Brain microvascular endothelial cell (primary cell): ENCODE measurements around the gene ANO6.

Experiments
- DNase-seq: peaks from one replicate; pipeline ENCODE4 v3.0.0-alpha.2; 2020
- H3K27ac ChIP-seq: fragments of 250-450 bp; sonication (Bioruptor Pico); 2 replicates; pipeline ENCODE4 v1.5.1; 2020; ENCODE audit warnings: mild to moderate bottlenecking, moderate library complexity
- H3K27me3 ChIP-seq: fragments of 250-450 bp; sonication (Bioruptor Pico); replicated peaks from 2 replicates; pipeline ENCODE4 v1.5.1; 2020; ENCODE audit warnings: mild to moderate bottlenecking
- H3K36me3 ChIP-seq: fragments of 250-450 bp; sonication (Bioruptor Pico); replicated peaks from 2 replicates; pipeline ENCODE4 v1.5.1; 2020; ENCODE audit warnings: mild to moderate bottlenecking
- H3K4me3 ChIP-seq: 2 replicates; pipeline ENCODE4 v1.5.1; 2011; ENCODE audit warnings: low read depth, mild to moderate bottlenecking, control low read depth, low read length, moderate library complexity
- CTCF ChIP-seq: IDR thresholded peaks from 2 replicates; pipeline ENCODE4 v1.5.1; 2011; ENCODE audit warnings: low read depth, mild to moderate bottlenecking, moderate library complexity, low read length, control low read depth, inconsistent platforms; ENCODE audit errors: missing control alignments
- in situ Hi-C: cut with HindIII; loops from 2 replicates; pipeline ENCODE4 v1.10.0; 2017; ENCODE audit warnings: low sequenced_read_pairs, low pct_ligation_motif_present

The ANO6 gene

GRCh38 chr12:45304514-45305178 is 88.8 kb downstream of the ANO6 start:
- no peak for TF ChIP-seq CTCF
- Histone ChIP-seq H3K27ac (no peak overlapping the region), H3K27me3 (no peaks in the 10 kb centered on the region), H3K4me3 (no peak overlapping the region), H3K36me3 (no peaks in the 10 kb centered on the region)
- in situ Hi-C loops, result no loop called here
- no peak for DNase-seq

- DNase-seq, result no peak
- H3K27ac ChIP-seq, result no peak overlapping the region
- H3K4me3 ChIP-seq, result no peak overlapping the region
- no peaks in the 10 kb centered on the region for H3K27me3 ChIP-seq
- no peaks in the 10 kb centered on the region for H3K36me3 ChIP-seq
- TF ChIP-seq CTCF, result no peak
- in situ Hi-C loops, result no loop called here
Observed at GRCh38 chr12:45305907-45306306, 90.0 kb downstream of the ANO6 start.

- in situ Hi-C loops, result no loop called here
- no peak for DNase-seq
- no peak overlapping the region for H3K4me3 ChIP-seq
- peaks cover 3% of the 10 kb centered on the region for H3K36me3 ChIP-seq
- no peak for TF ChIP-seq CTCF
- H3K27me3 ChIP-seq, result no peaks in the 10 kb centered on the region
- no peak overlapping the region for H3K27ac ChIP-seq
Observed at GRCh38 chr12:45309836-45310626, 94.1 kb downstream of the ANO6 start.

- Histone ChIP-seq H3K4me3 (no peak overlapping the region), H3K27me3 (no peaks in the 10 kb centered on the region), H3K36me3 (peaks cover 3% of the 10 kb centered on the region), H3K27ac (no peak overlapping the region)
- in situ Hi-C loops, result no loop called here
- no peak for DNase-seq
- no peak for TF ChIP-seq CTCF
Observed at GRCh38 chr12:45310627-45310968, 94.7 kb downstream of the ANO6 start.

- no peak for TF ChIP-seq CTCF
- peaks cover 3% of the 10 kb centered on the region for H3K36me3 ChIP-seq
- DNase-seq, result no peak
- H3K27me3 ChIP-seq, result no peaks in the 10 kb centered on the region
- H3K27ac ChIP-seq, result no peak overlapping the region
- H3K4me3 ChIP-seq, result no peak overlapping the region
- in situ Hi-C loops, result no loop called here
Observed at GRCh38 chr12:45312012-45312411, 96.1 kb downstream of the ANO6 start.
